Adrenal gland (tissue), 5 donors: ENCODE measurements around the gene ACOD1.

Source experiments
- POLR2A ChIP-seq, 2 donors: fragments of 450-650 bp; IDR thresholded peaks; one replicate each; pipeline ENCODE4 v1.6.1; 2017; ENCODE audit warnings: antibody characterized with exemption in 2 of 2, mild to moderate bottlenecking in 2 of 2, moderate library complexity in 1 of 2
- TF ChIP-seq, protein P1 (sequence below), 6 experiments: fragments of 450-650 bp in 4 of 6; fragments of 200-600 bp in 2 of 6; sonication (generic) in 1 of 6; IDR thresholded peaks; 1 replicate in 5 of 6; 2 replicates in 1 of 6; pipeline versions ENCODE4 v1.5.1 to v1.8.0; 2016 to 2021; ENCODE audit warnings: antibody characterized with exemption in 6 of 6, mild to moderate bottlenecking in 2 of 6, moderate library complexity in 1 of 6
- donor health status: DM: no; HTN: no; CAD: no.

- TF ChIP-seq, protein P1, sequence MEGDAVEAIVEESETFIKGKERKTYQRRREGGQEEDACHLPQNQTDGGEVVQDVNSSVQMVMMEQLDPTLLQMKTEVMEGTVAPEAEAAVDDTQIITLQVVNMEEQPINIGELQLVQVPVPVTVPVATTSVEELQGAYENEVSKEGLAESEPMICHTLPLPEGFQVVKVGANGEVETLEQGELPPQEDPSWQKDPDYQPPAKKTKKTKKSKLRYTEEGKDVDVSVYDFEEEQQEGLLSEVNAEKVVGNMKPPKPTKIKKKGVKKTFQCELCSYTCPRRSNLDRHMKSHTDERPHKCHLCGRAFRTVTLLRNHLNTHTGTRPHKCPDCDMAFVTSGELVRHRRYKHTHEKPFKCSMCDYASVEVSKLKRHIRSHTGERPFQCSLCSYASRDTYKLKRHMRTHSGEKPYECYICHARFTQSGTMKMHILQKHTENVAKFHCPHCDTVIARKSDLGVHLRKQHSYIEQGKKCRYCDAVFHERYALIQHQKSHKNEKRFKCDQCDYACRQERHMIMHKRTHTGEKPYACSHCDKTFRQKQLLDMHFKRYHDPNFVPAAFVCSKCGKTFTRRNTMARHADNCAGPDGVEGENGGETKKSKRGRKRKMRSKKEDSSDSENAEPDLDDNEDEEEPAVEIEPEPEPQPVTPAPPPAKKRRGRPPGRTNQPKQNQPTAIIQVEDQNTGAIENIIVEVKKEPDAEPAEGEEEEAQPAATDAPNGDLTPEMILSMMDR (IDR thresholded peaks at IDR 0.05), result no peak
- no peak for TF ChIP-seq POLR2A (IDR thresholded peaks at IDR 0.05)
Observed at GRCh38 chr13:76983676-76984075, 35.4 kb downstream of the ACOD1 start.
